Right lobe of liver (tissue), 6 donors: ENCODE measurements around the gene SNX19. TPM values are rescaled to one million over a fixed set of nuclear protein-coding genes. Genes with fewer than 3 reads are reported as not detected.

Source experiments
- ATAC-seq, 4 donors: fragments of 200-7000 bp; cut with Tn5 transposase; one replicate each; pipeline ENCODE4 v1.9.1; 2020; ENCODE audit warnings: mild to moderate bottlenecking in 4 of 4, moderate library complexity in 4 of 4
- DNase-seq, 3 donors: peaks; one replicate each; pipeline ENCODE4 v3.0.0-alpha.2; 2020
- H3K27ac ChIP-seq, 3 donors: fragments of 200-600 bp; one replicate each; pipeline ENCODE4 v1.8.0; 2022
- H3K27me3 ChIP-seq, 2 donors: fragments of 200-600 bp; one replicate each; pipeline ENCODE4 v1.8.0; 2022
- H3K36me3 ChIP-seq, 4 donors: fragments of 200-600 bp; sonication (generic) in 1 of 4; one replicate each; pipeline versions ENCODE4 v1.5.1 to v1.8.0; 2017 to 2022; ENCODE audit warnings: control low read depth in 1 of 4
- H3K4me1 ChIP-seq, 4 donors: fragments of 200-600 bp; sonication (generic) in 1 of 4; one replicate each; pipeline versions ENCODE4 v1.5.1 to v1.8.0; 2017 to 2022; ENCODE audit warnings: control low read depth in 1 of 4
- H3K4me3 ChIP-seq, 3 donors: fragments of 200-600 bp; one replicate each; pipeline ENCODE4 v1.8.0; 2022
- H3K9me3 ChIP-seq, 4 donors: fragments of 200-600 bp; sonication (generic) in 1 of 4; one replicate each; pipeline versions ENCODE4 v1.5.1 to v1.8.0; 2017 to 2022; ENCODE audit warnings: control low read depth in 1 of 4
- CTCF ChIP-seq, 4 donors: fragments of 200-600 bp in 3 of 4; fragments of 450-650 bp in 1 of 4; IDR thresholded peaks; one replicate each; pipeline versions ENCODE4 v1.5.1 to v1.8.0; 2016 to 2022; ENCODE audit warnings: antibody characterized with exemption in 4 of 4, mild to moderate bottlenecking in 2 of 4
- POLR2A ChIP-seq: fragments of 450-650 bp; IDR thresholded peaks from one replicate; pipeline ENCODE4 v1.6.1; 2017; ENCODE audit warnings: antibody characterized with exemption, mild to moderate bottlenecking
- WGBS: methylation state at CpG from one replicate; pipeline ENCODE4 v1.1.6; 2018; ENCODE audit warnings: low coverage, low lambda C conversion rate; ENCODE audit not compliant: insufficient coverage; ENCODE audit errors: missing lambda C conversion rate; 5-methylcytosine and 5-hydroxymethylcytosine counted together
- intact Hi-C, 2 donors: fragments of 100-400 bp; cut with DNase I; formaldehyde crosslinking; loops; one replicate each; pipeline versions ENCODE4 v1.11.2 to v1.14.1; 2022
- total RNA-seq, 6 experiments: library from RNA; depleted of rRNA in 2 of 6; stranded (reverse); fragments of >200 nt in 2 of 6; fragmentation: NEBNext Ultra II Directional in 3 of 6; extraction: Animal tissue kit (Norgen Biotek cat#: 25700) in 3 of 6; gene quantifications; one replicate each; pipeline versions ENCODE4 v1.1.0 to v1.2.4, GENCODE V29; 2016 to 2023
- donor health status: DM: no; HTN: yes; CAD: no.
- donor health status: DM: no; HTN: no; CAD: no.
- donor health status: DM: no; HTN: no; CAD: no.
- donor health status: DM: no; HTN: yes; CAD: no.
- donor health status: DM: no; HTN: yes; CAD: no.

The SNX19 gene
- total RNA-seq, 6 experiments from 2014 or later, result 23.3 to 74.4 (median 32.7) TPM

DNA sequence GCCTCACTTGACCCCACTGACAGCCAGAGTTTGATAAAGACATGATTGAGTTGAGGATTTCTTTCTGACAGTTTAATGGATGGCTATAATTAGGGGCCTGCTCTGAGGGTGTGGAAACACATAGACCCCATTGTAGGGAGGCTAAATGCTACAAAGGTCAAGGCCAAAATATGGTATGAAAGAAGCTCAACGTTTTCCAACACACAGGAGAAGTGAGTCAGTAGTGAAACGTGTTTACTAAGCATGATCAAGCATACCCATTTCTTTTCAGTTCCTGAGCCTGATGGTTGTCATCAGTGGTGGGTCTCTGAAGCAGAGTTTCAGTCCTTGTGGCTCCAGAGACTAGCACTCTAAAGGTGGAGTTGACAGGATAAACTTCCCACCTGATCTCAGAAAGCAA is 69.7 kb downstream of the SNX19 start:
- no peak for TF ChIP-seq POLR2A
- TF ChIP-seq CTCF (IDR thresholded peaks at IDR 0.05), result no peak
- no peaks in the 10 kb centered on the region for H3K4me1 ChIP-seq
- ATAC-seq (no peak), DNase-seq (no peak)
- H3K36me3 ChIP-seq, result no peaks in the 10 kb centered on the region
- H3K4me3 ChIP-seq, result no peak overlapping the region
- H3K27me3 ChIP-seq, result no peaks in the 10 kb centered on the region
- no peak overlapping the region for H3K27ac ChIP-seq
- WGBS, result 50% methylated on average over 1 of the region's 2 CpGs
- intact Hi-C loops, result no loop called here
- H3K9me3 ChIP-seq, result no peaks in the 10 kb centered on the region

GRCh38 chr11:130842001-130842400 is 74.3 kb downstream of the SNX19 start:
- no peak for ATAC-seq

DNA sequence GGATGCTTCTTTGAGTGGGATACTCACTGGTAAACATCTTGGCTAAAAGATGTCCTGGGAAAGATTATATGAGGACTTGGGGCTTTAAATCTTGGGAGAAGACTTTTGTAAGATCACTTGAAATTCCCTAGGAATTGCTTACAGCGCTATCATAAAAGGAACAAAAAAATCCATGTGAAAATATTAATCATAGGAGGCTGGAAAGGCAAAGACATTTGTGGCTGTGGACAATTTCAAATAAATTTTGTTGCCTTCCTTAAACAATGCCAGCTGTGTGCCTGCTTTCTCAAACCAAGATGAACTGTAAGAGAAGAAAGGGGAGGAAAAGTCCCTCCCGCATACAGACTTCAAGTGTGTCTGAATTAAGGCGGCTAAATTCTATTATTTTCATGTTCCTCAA is 75.6 kb downstream of the SNX19 start:
- ATAC-seq (no peak), DNase-seq (no peak)
- H3K4me3 ChIP-seq, result no peak overlapping the region
- intact Hi-C loops, result no loop called here
- WGBS, result 51% methylated on average over 3 of the region's 3 CpGs
- no peaks in the 10 kb centered on the region for H3K9me3 ChIP-seq
- H3K27ac ChIP-seq, result no peak overlapping the region
- H3K4me1 ChIP-seq, result no peaks in the 10 kb centered on the region
- H3K27me3 ChIP-seq, result no peaks in the 10 kb centered on the region
- H3K36me3 ChIP-seq, result no peaks in the 10 kb centered on the region
- TF ChIP-seq CTCF (IDR thresholded peaks at IDR 0.05) (no peak), POLR2A (no peak)

More at GRCh38 chr11:130842001-130842400, 74.3 kb downstream of the SNX19 start:
- Histone ChIP-seq H3K4me1 (no peaks in the 10 kb centered on the region), H3K4me3 (no peak overlapping the region), H3K27ac (no peak overlapping the region), H3K36me3 (no peaks in the 10 kb centered on the region), H3K27me3 (no peaks in the 10 kb centered on the region), H3K9me3 (no peaks in the 10 kb centered on the region)
- WGBS, result 74% methylated on average over 1 of the region's 1 CpG
- DNase-seq, result no peak
- intact Hi-C loops, result no loop called here
- TF ChIP-seq POLR2A, result no peak
- TF ChIP-seq CTCF (IDR thresholded peaks at IDR 0.05), result no peak

GRCh38 chr11:130839981-130840666 is 76.2 kb downstream of the SNX19 start:
- ATAC-seq, result no peak
- no peak overlapping the region for H3K27ac ChIP-seq

More at GRCh38 chr11:130839981-130840666, 76.2 kb downstream of the SNX19 start:
- Histone ChIP-seq H3K9me3 (no peaks in the 10 kb centered on the region), H3K36me3 (no peaks in the 10 kb centered on the region), H3K4me1 (no peaks in the 10 kb centered on the region), H3K27me3 (no peaks in the 10 kb centered on the region), H3K4me3 (no peak overlapping the region)
- TF ChIP-seq CTCF (IDR thresholded peaks at IDR 0.05), result no peak
- no peak for TF ChIP-seq POLR2A
- DNase-seq, result no peak
- intact Hi-C loops, result no loop called here
- 30% methylated on average over 3 of the region's 3 CpGs for WGBS
